ENCODE results near the gene HTATSF1. TPM values are rescaled to one million over a fixed set of nuclear protein-coding genes. Genes with fewer than 3 reads are reported as not detected.

The HTATSF1 gene
- total and polyA plus RNA-seq, 10 of the 15 experiments (the other 5 are each of a cell fraction or from before 2014, with no cell fraction given) = 1.9 to 59.8 (median 28.3) TPM

- no peaks in the 10 kb centered on the region for H3K79me2 ChIP-seq (ENCODE audit: control insufficient read depth, insufficient read depth, low read length)
- no TSS peak for BruUV-seq (replicated peaks)
- ChIA-PET CTCF (no interaction called here), SMC1A (ENCODE audit: uncharacterized antibody, unreplicated experiment) (no interaction called here), POLR2A (no interaction called here), RAD21 (ENCODE audit: unreplicated experiment) (no interaction called here)
- TF ChIP-seq TBL1XR1 (IDR thresholded peaks at IDR 0.05; ENCODE audit: low read depth, low read length) (no peak), CBX3 (IDR thresholded peaks at IDR 0.05; ENCODE audit: borderline replicate concordance, low read depth) (no peak), GABPA (IDR thresholded peaks at IDR 0.05; ENCODE audit: low read depth) (no peak), SUZ12 (IDR thresholded peaks at IDR 0.05; ENCODE audit: unreplicated experiment) (no peak), BRCA1 (IDR thresholded peaks at IDR 0.05; ENCODE audit: low read depth, low read length) (no peak), CREM (IDR thresholded peaks at IDR 0.05; ENCODE audit: low read depth) (no peak), HCFC1 (IDR thresholded peaks at IDR 0.05; ENCODE audit: low read length) (no peak)
- H4K20me1 ChIP-seq (ENCODE audit: control insufficient read depth, insufficient read depth) = no peaks in the 10 kb centered on the region
- ATAC-seq (no peak), DNase-seq (ENCODE audit: low read depth, low spot score) (no peak), FAIRE-seq (no peak)
- intact Hi-C loops (cut with micrococcal nuclease; ENCODE audit: unreplicated experiment) = no loop called here
- in situ Hi-C loops (cut with MboI) = no loop called here
- no peaks in the 10 kb centered on the region for H3K36me3 ChIP-seq (ENCODE audit: control insufficient read depth in 2 of 2, insufficient read depth in 2 of 2, low read length in 1 of 2)
- no peak overlapping the region for H3K4me2 ChIP-seq (ENCODE audit: control insufficient read depth, insufficient read depth)
- H2AFZ ChIP-seq (ENCODE audit: control insufficient read depth, low read depth, low read length) = no peak overlapping the region
- 3% methylated on average over 3 of the region's 3 CpGs for WGBS (ENCODE audit: insufficient coverage, insufficient replicate concordance, low lambda C conversion rate, missing lambda C conversion rate)
- no peak overlapping the region for H3K27ac ChIP-seq (ENCODE audit: control insufficient read depth, insufficient read depth)
- H3K4me1 ChIP-seq (ENCODE audit: control insufficient read depth, insufficient read depth, low read length) = no peaks in the 10 kb centered on the region
- H3K9me3 ChIP-seq (replicated peaks; ENCODE audit: control insufficient read depth, insufficient read depth, low read length) = no peaks in the 10 kb centered on the region
- no peak overlapping the region for H3K4me3 ChIP-seq
- no peaks in the 10 kb centered on the region; a peak in 1 of 4 replicates for H3K27me3 ChIP-seq (replicated peaks in 1 of 2; ENCODE audit: control insufficient read depth in 2 of 2, insufficient read depth in 2 of 2, low read length in 1 of 2)
- no peak overlapping the region for H3K9ac ChIP-seq (ENCODE audit: control insufficient read depth, insufficient read depth, low read length)
Measured at GRCh38 chrX:136546371-136546781, 49.0 kb downstream of the HTATSF1 start.

- Histone ChIP-seq H3K36me3 (ENCODE audit: control insufficient read depth in 2 of 2, insufficient read depth in 2 of 2, low read length in 1 of 2) (no peaks in the 10 kb centered on the region), H3K27me3 (replicated peaks in 1 of 2; ENCODE audit: control insufficient read depth in 2 of 2, insufficient read depth in 2 of 2, low read length in 1 of 2) (no peaks in the 10 kb centered on the region; a peak in 1 of 4 replicates), H3K79me2 (ENCODE audit: control insufficient read depth, insufficient read depth, low read length) (no peaks in the 10 kb centered on the region), H2AFZ (ENCODE audit: control insufficient read depth, low read depth, low read length) (no peak overlapping the region), H4K20me1 (ENCODE audit: control insufficient read depth, insufficient read depth) (no peaks in the 10 kb centered on the region), H3K9me3 (replicated peaks; ENCODE audit: control insufficient read depth, insufficient read depth, low read length) (no peaks in the 10 kb centered on the region), H3K27ac (ENCODE audit: control insufficient read depth, insufficient read depth) (no peak overlapping the region), H3K4me2 (ENCODE audit: control insufficient read depth, insufficient read depth) (no peak overlapping the region), H3K4me3 (no peak overlapping the region), H3K4me1 (ENCODE audit: control insufficient read depth, insufficient read depth, low read length) (no peaks in the 10 kb centered on the region), H3K9ac (ENCODE audit: control insufficient read depth, insufficient read depth, low read length) (no peak overlapping the region)
- ChIA-PET SMC1A (ENCODE audit: uncharacterized antibody, unreplicated experiment) (no interaction called here), POLR2A (no interaction called here), RAD21 (ENCODE audit: unreplicated experiment) (no interaction called here), CTCF (no interaction called here)
- BruUV-seq (replicated peaks) = no TSS peak
- in situ Hi-C loops (cut with MboI) (no loop called here), intact Hi-C loops (cut with micrococcal nuclease; ENCODE audit: unreplicated experiment) (no loop called here)
- FAIRE-seq (no peak), DNase-seq (ENCODE audit: low read depth, low spot score) (no peak), ATAC-seq (no peak)
- 54% methylated on average over 5 of the region's 5 CpGs for WGBS (ENCODE audit: insufficient coverage, insufficient replicate concordance, low lambda C conversion rate, missing lambda C conversion rate)
- TF ChIP-seq SREBF2 (IDR thresholded peaks at IDR 0.05; ENCODE audit: low read length) = no peak
- no peak for TF ChIP-seq ZNF384 (IDR thresholded peaks at IDR 0.05; ENCODE audit: borderline replicate concordance, low read depth, low read length)
- no peak for TF ChIP-seq RUNX3 (IDR thresholded peaks at IDR 0.05; ENCODE audit: low read length)
- no peak for TF ChIP-seq CEBPB (IDR thresholded peaks at IDR 0.05; ENCODE audit: borderline replicate concordance in 1 of 2, low read depth in 2 of 2, low read length in 2 of 2)
- no peak for TF ChIP-seq BHLHE40 (IDR thresholded peaks at IDR 0.05; ENCODE audit: borderline replicate concordance in 1 of 2, low read depth in 2 of 2, low read length in 1 of 2)
- TF ChIP-seq RB1 (IDR thresholded peaks at IDR 0.05; ENCODE audit: borderline replicate concordance) = no peak
- TF ChIP-seq YBX1 (IDR thresholded peaks at IDR 0.05) = no peak
- no peak for TF ChIP-seq SUZ12 (IDR thresholded peaks at IDR 0.05; ENCODE audit: unreplicated experiment)
- TF ChIP-seq CHD1 (IDR thresholded peaks at IDR 0.05; ENCODE audit: low read depth, low read length) = no peak
- TF ChIP-seq POLR2AphosphoS2 (IDR thresholded peaks at IDR 0.05; ENCODE audit: low read depth, low read length) = no peak
- TF ChIP-seq, protein P1, sequence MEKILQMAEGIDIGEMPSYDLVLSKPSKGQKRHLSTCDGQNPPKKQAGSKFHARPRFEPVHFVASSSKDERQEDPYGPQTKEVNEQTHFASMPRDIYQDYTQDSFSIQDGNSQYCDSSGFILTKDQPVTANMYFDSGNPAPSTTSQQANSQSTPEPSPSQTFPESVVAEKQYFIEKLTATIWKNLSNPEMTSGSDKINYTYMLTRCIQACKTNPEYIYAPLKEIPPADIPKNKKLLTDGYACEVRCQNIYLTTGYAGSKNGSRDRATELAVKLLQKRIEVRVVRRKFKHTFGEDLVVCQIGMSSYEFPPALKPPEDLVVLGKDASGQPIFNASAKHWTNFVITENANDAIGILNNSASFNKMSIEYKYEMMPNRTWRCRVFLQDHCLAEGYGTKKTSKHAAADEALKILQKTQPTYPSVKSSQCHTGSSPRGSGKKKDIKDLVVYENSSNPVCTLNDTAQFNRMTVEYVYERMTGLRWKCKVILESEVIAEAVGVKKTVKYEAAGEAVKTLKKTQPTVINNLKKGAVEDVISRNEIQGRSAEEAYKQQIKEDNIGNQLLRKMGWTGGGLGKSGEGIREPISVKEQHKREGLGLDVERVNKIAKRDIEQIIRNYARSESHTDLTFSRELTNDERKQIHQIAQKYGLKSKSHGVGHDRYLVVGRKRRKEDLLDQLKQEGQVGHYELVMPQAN (conservative IDR thresholded peaks at IDR 0.05) = no peak
- TF ChIP-seq ESRRA (IDR thresholded peaks at IDR 0.05; ENCODE audit: low read length) = no peak
Measured at GRCh38 chrX:136549226-136549625, 51.8 kb downstream of the HTATSF1 start.

Data from GM12878 (cell line).